Erythroblast (primary cell): Measurements from ENCODE around the gene S100G.

Source experiments
- DNase-seq, 2 experiments: peaks; one replicate each; lab custom pipeline; 2025; lab: John Stamatoyannopoulos, UW
- GATA1 ChIP-seq: IDR thresholded peaks from 2 replicates; pipeline ENCODE4 v1.6.1; 2011; ENCODE audit warnings: low read depth, mild to moderate bottlenecking, control low read depth, low read length, moderate library complexity
- POLR2A ChIP-seq: IDR thresholded peaks from 2 replicates; pipeline ENCODE4 v1.6.1; 2011; ENCODE audit warnings: mild to moderate bottlenecking, low read length

S100G gene

DNA sequence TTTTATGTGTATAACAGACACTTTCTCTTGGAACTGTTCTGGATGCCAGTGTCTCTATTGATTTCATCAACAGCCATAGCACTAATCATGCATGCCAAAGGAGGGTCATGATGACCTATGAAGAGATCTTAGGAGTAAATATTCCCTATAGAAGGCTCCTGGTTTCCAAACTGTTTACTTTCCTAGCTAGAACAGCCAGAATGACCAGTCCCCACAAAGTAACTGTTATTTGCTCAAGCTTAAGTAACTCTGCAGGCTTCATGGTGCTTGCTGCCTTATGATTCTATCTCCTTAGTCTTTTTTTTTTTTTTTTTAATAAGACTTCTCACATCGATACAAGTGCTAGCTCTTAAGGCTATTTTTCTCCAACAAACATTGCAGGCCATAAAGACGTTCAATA lies 12.4 kb downstream of the S100G start:
- DNase-seq, result no peak
- no peak for TF ChIP-seq POLR2A
- TF ChIP-seq GATA1, result no peak

DNA sequence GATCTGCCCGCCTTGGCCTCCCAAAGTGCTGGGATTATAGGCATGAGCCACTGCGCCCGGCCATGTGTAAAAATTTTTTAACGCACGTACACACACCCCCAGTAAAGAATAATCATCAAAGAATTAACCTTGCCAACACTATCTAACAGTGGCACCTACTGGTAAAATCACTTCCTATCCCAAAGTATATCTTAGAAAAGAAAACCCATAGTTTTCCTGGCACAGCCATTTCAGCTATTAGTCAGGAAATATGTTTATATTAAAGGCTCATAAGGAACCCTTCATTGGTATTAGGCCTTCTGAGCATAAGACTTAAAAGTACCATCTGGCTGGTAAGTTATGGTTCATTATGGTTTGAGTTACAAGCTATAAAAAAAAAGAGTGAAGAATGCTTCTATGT lies 14.1 kb downstream of the S100G start:
- DNase-seq, result no peak
- TF ChIP-seq POLR2A (no peak), GATA1 (no peak)

DNA sequence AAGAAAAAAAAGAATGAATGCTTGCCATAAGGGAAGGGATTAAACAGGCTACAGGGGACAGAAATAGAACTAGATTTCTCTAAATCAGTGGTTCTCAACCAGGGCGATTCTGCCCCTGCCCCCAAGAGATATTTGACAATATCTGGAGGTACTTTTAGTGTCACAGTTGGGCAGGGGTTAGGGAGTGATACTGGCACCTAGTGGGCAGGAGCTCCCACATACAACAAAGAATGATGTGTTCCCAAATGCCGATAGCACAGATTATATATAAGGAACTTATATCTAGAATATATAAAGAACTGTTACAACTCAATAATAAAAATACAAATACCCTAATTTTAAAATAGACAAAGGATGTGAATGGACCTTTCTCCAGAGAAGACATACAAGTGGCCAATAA lies 14.7 kb downstream of the S100G start:
- DNase-seq, result peak in 1 of 2 experiments; percentile 0
- no peak for TF ChIP-seq GATA1
- TF ChIP-seq POLR2A, result no peak

DNA sequence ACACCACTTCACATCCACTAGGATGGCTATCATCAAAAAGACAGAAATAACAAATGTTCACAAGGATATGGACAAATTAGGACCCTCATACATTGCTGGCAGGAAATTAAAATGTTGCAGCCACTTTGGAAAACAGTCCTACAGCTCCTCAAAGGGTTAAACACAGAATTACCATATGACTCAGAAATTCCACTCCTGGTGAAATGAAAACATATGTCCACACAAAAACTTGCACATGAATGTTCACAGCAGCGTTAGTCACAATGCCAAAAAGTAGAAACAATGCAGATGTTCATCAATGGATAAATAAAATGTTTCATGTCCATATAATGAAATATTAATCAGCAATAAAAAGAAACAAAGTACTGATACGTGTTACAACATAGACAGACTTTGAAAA lies 15.1 kb downstream of the S100G start:
- no peak for TF ChIP-seq POLR2A
- TF ChIP-seq GATA1, result no peak
- peak in 1 of 2 experiments; percentile 0 for DNase-seq

DNA sequence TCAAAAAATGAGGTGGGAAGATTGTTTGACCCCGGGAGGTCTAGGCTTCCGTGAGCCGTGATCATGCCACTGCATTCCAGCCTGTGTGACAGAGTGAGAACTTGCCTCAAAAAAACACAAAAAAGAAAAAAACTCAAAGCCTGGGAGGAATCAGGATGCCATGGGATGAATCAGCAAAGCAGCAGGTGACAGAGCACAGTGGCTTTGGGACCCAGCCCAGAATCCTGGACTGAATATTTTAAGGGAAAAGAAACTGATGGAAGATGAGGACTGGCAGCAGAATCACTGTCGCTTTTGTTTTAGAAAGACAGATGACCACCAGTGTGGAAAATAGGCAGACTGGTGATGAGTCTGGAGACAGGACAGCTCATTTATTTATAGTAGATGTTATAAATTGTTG lies 16.6 kb downstream of the S100G start:
- TF ChIP-seq GATA1 (no peak), POLR2A (no peak)
- no peak for DNase-seq

DNA sequence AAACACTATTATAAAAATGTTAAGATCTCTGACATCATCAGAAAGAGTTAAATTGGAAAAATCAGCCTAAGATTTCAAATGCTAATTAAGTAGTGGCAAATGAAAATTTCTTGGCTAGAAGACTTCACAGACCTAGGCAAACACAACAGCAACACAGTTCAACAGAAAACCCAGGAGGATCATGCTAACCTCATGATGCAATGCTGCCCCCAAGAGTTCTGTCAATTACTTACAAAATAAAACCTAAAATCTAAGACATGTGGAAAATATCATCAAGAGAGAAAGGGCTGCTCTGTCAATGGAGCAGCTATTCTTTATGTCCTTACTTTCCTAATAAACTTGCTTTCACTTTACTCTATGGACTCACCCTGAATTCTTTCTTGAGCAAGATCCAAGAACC lies 21.0 kb downstream of the S100G start:
- TF ChIP-seq GATA1, result no peak
- TF ChIP-seq POLR2A, result no peak
- DNase-seq, result peak; percentile 68 to 74

DNA sequence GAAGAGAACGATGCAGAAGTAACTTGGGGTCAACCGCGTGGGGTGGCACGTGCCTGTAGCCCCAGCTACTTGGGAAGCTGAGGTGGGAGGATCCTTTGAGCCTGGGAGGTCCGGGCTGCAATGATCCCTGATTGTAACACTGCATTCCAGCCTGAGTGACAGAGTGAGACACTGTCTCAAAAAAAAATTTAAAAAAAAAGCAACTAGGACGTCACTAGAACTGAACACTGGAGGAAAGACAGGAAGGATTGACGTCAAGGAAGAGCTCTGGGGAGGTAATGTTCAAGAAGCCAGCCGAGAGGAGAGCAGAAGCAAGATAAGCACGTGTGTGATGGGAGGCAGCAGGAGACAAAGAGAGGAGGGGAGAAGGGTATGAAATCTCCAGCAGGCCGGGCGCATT lies 28.7 kb downstream of the S100G start:
- TF ChIP-seq GATA1 (no peak), POLR2A (no peak)
- DNase-seq, result no peak

DNA sequence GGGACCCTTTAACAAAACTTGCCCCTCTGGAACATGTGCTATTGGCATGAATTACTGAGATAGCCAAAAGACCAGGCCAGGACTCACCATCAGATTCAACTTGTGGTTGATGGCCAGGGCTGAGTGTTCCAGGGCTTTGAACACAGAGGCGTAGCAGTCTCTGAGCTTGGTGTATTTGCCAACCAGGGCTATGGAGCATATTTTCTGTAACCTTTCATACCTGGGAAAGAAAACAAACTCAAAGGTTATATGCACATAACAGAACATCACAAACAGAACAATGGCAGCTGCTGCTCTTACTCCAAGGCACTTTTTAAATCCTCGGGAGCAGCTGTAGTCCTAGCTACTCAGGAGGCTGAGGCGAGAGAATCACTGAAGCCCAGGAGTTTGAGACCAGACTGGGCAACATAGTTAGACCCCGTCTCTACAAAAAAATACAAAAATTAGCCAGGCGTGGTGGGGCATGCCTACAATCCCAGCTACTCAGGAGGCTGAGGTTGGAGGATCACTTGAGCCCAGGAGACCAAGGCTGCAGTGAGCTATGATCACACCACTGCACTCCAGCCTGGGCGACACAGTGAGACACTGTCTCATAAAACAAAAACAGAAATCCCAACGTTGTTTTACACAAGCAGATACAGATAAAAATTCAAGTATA lies 33.2 kb downstream of the S100G start:
- no peak for TF ChIP-seq GATA1

DNA sequence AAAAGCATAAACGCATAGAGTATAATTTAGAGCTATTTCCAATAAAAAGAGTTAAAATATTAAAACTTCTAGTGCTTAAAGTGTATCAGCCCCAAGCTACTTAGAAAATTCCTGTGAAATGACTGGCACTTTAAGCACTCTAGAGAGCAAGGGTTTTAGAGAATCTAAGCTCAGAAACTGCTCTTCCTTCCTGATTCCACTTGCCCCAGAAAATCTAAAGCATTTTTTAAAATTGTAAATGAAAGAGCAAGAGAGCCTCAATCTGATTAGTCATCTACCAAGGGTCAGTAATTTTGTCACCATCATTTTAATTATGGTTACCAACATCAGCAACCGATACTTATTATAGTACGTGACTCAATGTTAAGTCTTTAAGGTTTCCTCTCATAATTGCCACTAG lies 37.6 kb downstream of the S100G start:
- no peak for TF ChIP-seq GATA1
- TF ChIP-seq POLR2A, result no peak
- DNase-seq, result no peak

More for the DNA sequence above, 33.2 kb downstream of the S100G start:
- no peak for DNase-seq

DNA sequence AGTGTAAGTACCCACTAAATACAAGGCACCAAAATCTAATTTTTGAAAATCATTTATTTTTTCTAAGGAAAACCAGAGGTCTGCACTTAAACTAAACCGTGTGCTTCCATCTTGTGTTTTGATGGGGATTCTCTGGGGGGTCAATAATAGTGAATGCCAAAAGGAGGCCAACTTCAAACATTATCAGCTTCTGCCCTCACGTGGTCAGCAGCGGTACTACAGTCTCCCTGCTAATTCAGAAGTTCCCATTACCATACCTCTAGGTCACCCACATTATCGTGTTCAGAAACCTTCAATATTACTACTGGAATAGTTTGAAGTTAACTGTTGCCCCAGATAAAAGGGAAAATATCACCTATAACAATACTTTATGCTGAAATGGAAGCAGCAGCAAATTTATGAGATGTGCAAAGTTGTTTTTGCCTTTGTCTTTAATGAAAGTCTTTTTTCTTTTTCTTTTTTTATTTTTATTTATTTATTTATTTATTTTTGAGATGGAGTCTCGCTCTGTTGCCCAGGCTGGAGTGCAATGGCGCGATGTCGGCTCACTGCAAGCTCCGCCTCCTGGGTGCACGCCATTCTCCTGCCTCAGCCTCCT lies 45.2 kb downstream of the S100G start:
- no peak for TF ChIP-seq GATA1
- TF ChIP-seq POLR2A, result no peak

DNA sequence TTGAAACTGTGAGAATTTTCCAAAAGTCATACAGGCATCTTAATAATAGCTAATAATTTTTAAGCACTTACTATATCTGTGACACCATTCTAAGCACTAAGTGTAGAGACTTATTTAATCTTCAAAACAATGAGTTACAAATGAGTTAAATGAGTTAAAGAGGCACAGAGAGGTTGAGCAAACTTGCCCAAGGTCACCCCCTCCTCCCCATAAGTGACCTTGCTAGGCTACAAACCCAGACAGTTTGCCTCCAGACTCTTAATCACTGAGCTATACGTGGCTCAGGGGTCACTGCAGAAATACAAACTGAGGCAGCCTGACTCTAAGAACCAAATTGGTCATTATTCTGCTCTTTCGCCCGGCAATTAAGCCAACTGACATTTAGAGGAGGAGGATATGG lies 47.0 kb downstream of the S100G start:
- TF ChIP-seq POLR2A (no peak), GATA1 (no peak)
- DNase-seq, result no peak

More for the DNA sequence above, 45.2 kb downstream of the S100G start:
- peak; percentile 60 to 75 for DNase-seq

DNA sequence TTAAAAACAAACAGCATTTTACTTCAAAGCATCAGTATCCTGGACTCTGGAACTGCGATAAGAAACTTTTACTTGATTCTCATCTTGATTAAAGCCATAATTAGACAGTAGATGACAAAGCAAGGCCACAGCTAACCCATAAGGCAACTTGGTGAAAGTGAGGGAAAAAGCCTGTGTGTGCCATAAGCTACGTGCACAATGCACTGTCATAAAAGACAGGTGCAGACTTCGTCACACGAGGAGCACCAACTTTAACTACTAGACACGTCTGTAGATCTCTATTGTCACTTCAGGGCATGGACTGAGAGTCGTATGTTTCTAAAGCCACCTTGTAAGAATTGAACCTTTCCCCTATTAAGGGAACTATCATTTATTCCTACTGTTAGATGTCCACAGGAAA lies 49.4 kb downstream of the S100G start:
- TF ChIP-seq POLR2A, result no peak
- DNase-seq, result no peak

DNA sequence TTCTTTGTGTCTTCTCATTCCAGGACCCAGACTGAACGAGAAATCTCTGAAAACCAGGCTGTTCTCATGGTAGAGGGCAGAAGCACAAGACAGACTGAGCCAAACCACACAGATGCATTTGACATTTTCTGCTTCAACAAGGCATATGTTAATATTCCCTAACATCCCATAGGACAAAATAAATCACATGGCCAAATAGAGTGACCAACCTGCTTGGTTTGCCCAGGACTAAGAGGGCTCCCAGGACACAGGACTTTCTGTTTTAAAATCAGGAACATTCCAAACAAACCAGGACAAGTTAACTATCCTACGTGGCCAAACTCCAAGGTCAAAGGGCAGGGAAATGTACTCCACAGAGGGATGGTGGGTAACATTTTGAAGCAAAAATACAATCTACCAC lies 50.8 kb downstream of the S100G start:
- no peak for TF ChIP-seq GATA1
- no peak for TF ChIP-seq POLR2A
- no peak for DNase-seq

DNA sequence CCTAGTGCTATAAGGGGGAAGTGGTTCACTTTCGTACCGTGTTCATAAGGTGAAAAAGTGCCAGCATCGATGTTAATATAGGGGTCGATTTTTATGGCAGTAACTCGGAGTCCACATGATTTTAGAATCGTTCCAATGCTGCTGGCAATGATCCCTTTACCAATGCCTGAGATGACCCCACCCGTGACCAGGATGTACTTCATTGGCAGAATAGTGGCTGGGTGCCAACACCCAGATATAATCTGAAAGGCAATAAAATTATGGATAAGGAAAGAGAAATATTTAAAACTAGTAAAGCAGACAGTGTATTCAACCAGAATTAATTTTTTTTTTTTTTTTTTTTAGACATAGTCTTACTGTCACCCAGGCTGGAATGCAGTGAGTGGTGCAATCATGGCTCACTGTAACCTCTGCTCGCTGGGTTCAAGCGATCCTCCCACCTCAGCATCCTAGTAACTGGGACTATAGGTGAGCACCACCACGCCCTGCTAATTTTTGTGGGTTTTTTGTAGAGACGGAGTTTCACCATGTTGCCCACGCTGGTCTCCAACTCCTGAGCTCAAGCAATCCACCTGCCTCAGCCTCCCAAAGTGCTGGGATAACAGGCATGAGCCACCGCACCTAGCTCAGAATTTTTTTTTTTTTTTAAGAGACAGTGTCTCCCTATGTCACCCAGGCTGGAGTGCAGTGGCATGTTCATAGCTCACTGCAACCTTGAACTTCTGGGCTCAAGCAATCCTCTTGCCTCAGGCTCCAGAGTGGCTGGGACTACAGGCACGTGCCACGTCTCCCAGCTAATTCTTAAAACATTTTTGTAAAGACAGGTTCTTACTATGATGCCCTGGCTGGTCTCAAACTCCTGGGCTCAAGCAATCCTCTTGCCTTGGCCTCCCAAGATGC lies 53.0 kb downstream of the S100G start:
- TF ChIP-seq POLR2A, result no peak
- TF ChIP-seq GATA1, result no peak
- DNase-seq, result no peak
